ENCODE results near the gene PPP1R27.

PPP1R27 gene

DNA sequence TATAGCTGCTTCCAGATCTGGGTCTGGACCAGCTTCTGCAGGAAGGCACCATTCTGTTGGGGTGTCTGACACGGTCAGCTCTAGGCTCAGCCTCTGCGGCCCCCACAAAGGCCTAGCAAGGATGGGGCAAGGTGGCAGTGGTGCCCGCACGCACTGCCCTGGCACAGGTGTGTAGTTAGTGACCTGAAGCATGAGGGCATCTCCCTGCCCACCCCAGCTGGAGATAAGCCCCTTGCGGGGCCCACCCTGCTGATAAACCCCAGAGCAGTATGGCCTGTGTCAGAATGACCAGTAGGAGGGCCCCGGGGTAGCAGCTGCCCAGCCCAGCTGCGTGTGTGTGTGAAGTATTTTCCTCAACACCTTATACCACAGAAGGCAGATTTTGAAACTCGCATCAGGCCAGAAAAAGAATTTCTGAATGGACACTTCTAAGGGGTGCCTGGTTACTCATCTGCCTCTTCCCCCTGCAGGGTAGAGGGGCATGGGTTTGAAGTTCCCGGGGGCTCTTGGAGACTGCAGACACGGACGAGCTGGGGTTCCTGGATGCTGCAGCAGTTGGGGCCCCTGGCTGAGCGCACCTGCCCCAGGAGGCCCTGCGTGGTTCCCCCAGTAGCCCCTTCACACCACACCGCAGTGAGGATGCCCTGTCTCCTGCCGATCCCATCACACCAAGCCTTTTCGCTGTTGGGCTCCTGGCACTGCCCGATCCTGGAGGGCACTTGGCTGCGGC, 31.8 kb upstream of the PPP1R27 start:
- peaks cover 5% of the 10 kb centered on the region for H3K36me3 Mint-ChIP-seq
- H3K27me3 Mint-ChIP-seq = no peaks in the 10 kb centered on the region
- H3K9me3 Mint-ChIP-seq (ENCODE audit: low read depth) = no peaks in the 10 kb centered on the region
- peak overlapping the region; percentile 13 for H3K4me3 Mint-ChIP-seq
- H3K4me1 Mint-ChIP-seq (ENCODE audit: low read depth) = peaks cover 29% of the 10 kb centered on the region
- H3K27ac Mint-ChIP-seq = peak overlapping the region; percentile 58

DNA sequence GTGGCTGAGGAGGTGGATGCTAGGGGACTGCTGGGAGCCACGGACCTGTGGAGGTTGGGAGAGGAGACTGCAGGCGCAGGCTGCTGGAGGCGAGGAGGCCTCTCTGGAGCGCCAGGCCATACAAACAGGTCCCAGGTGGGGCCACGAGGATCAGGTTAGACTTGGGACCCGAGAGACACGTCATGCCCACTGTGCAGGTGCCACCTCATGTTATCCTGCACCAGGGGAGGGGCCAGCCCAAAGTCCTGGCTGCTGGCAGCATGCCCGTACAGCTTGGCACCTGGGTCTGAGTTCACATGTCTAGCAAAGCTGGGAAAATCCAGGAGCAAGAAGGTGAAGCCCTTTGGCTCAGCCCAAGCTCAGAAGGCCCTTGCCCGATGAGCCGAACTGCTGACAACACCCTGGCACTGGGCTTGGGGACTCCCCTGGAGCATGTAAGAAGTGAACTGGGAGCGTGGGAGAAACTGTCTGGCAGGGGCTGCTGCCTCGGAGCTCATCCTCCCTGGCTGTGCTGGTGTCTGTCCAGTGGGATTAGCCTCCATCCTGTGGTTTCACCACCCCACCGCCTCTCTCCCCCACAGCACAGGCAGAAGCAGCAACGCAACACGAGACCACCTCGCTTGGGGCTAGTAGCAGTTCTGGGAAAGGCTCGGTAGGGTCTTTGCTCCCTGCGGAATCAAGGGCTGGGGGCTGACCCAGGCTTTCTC, 31.0 kb upstream of the PPP1R27 start:
- H3K9me3 Mint-ChIP-seq (ENCODE audit: low read depth) = no peaks in the 10 kb centered on the region
- no peaks in the 10 kb centered on the region for H3K27me3 Mint-ChIP-seq
- no peak overlapping the region for H3K4me3 Mint-ChIP-seq
- H3K4me1 Mint-ChIP-seq (ENCODE audit: low read depth) = peaks cover 29% of the 10 kb centered on the region
- no peak overlapping the region for H3K27ac Mint-ChIP-seq
- H3K36me3 Mint-ChIP-seq = peaks cover 5% of the 10 kb centered on the region

DNA sequence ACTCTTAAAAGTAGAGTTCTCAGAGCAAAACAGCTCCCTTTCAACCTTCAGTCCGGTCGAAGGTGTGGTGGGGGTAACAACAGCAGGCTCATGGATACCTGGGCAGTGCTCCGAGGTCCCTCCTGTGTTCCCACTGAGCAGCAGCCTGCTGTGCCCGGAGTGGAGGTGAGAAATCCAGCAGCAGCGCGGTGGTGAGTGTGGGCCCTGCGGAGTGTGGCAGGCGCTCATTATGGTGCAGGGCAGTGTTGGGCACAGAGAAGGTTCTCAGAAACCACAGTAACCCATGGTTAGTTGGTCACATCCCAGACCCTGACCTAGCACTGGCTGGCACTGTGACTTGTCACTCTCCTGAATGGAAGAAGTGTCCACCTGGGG, 30.5 kb upstream of the PPP1R27 start:
- no peaks in the 10 kb centered on the region for H3K9me3 Mint-ChIP-seq (ENCODE audit: low read depth)
- H3K4me1 Mint-ChIP-seq (ENCODE audit: low read depth) = peaks cover 29% of the 10 kb centered on the region
- no peak overlapping the region for H3K4me3 Mint-ChIP-seq
- peaks cover 5% of the 10 kb centered on the region for H3K36me3 Mint-ChIP-seq
- H3K27me3 Mint-ChIP-seq = no peaks in the 10 kb centered on the region
- no peak overlapping the region for H3K27ac Mint-ChIP-seq

DNA sequence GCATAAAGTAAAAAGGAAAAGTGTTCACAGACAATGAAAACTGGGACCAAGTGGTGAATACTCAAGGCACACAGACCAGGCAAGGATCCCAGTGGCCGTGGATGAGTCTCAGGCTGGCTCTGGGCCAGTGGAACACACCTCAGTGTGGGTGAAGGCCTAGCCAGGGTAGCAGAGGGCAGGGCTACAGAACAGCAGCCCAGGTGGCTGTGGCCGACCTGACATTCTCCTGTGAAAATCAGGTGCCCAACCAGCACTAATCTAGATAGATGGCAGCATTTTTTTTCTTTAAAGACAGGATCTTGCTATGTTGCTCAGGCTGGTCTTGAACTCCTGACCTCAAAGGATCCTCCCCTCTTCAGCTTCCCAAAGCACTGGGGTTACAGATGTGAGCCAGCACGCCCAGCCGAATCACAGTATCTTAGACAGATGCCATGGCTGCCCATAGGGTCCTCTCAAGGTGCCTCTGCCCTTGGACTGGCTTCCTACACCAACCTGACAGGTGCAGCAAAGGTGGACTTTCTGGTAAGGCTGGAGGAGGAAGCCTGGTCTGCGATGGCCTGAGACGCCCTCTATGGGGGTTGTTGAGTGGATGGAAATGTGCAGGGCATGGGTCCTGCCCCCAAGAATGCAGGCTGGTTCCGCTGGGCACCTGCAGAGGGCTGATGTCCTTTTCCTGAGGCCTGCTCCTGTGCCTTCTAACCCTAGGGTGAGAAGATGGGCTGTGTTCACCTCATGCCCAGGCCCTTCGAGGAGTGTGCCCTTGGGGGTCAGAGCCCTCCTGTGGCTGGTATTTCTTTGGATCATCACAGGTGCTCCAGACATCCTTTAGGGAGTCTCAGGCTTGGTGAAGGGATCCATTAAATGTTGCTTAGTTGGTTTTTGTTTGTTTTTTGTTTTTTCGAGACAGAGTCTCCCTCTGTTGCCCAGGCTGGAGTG, 29.3 kb upstream of the PPP1R27 start:
- H3K27me3 Mint-ChIP-seq = no peaks in the 10 kb centered on the region
- peak overlapping the region; percentile 84 for H3K4me3 Mint-ChIP-seq
- H3K4me1 Mint-ChIP-seq (ENCODE audit: low read depth) = peaks cover 30% of the 10 kb centered on the region
- peak overlapping the region; percentile 22 for H3K27ac Mint-ChIP-seq
- peaks cover 9% of the 10 kb centered on the region for H3K36me3 Mint-ChIP-seq
- no peaks in the 10 kb centered on the region for H3K9me3 Mint-ChIP-seq (ENCODE audit: low read depth)

DNA sequence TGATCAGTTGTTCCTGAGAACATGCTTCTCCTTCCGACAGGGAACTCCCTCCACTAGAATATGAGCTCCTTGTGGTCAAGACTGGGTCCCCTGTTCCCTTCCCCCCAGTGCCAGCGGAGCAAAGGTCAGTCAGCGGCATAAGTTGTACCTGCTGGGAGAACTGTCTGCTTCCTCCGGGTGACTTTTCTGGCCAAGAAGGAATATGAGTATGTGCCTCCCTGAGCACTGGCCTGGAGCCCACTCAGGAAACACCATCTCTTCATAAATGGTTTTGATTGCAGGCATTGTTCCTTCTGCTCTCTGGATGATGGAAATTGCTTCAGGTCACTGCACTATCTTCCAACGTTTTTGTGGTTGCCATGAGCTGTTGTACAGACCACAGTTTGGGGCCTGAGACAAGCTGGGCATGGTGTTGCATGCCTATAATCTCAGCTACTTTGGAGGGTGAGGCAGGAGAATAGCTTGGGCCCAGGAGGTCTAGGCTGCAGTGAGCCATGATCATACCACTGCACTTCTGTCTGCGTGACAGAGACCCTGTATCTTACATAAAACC, 28.3 kb upstream of the PPP1R27 start:
- Mint-ChIP-seq H3K4me1 (ENCODE audit: low read depth) (peaks cover 30% of the 10 kb centered on the region), H3K4me3 (peak overlapping the region; percentile 84), H3K36me3 (peaks cover 9% of the 10 kb centered on the region), H3K27me3 (no peaks in the 10 kb centered on the region), H3K9me3 (ENCODE audit: low read depth) (no peaks in the 10 kb centered on the region), H3K27ac (peak overlapping the region; percentile 91)

DNA sequence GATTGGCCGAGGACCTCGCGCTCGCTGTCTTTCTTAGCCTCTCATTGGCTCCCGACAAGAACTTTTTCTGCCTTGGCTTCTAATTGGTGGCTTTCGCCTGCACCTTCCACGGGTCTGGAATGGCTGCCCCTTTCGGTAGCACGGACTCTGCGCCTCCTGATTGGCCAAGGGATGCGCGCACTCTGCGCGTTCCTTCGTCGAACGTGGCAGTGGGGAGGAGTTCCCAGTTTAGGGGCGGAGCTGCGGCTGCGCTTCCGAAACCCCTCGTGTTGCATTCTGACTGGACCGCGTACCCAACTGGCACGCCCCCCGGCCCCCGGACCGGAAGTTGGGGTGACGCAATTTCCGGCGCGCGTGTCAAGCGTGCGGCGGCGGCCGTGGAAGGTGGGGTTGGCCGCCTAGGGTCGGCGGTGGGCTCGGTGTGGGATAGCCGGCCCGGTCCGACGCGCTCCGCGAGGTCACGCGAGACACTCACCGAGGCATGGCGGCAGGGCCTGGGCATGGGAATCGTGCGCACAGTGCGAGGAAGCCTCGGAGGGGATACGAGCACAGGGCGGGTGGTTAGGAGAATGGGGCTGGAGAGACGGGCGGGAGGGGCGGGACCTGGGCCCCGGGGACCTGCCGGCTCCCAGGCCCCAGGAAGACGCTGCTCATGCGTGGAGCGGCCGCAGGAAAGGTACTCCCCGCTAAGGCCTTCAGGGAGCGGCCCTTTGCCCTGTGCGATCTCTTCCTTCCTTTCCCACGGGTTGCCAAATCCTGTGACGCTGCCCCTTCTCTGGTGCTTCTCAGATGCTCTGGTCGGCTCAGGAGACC, 26.1 kb upstream of the PPP1R27 start:
- peak overlapping the region; percentile 96 for H3K4me3 Mint-ChIP-seq
- H3K27me3 Mint-ChIP-seq = no peaks in the 10 kb centered on the region
- H3K36me3 Mint-ChIP-seq = peaks cover 9% of the 10 kb centered on the region
- peak overlapping the region; percentile 94 for H3K27ac Mint-ChIP-seq
- no peaks in the 10 kb centered on the region for H3K9me3 Mint-ChIP-seq (ENCODE audit: low read depth)
- H3K4me1 Mint-ChIP-seq (ENCODE audit: low read depth) = peaks cover 30% of the 10 kb centered on the region

DNA sequence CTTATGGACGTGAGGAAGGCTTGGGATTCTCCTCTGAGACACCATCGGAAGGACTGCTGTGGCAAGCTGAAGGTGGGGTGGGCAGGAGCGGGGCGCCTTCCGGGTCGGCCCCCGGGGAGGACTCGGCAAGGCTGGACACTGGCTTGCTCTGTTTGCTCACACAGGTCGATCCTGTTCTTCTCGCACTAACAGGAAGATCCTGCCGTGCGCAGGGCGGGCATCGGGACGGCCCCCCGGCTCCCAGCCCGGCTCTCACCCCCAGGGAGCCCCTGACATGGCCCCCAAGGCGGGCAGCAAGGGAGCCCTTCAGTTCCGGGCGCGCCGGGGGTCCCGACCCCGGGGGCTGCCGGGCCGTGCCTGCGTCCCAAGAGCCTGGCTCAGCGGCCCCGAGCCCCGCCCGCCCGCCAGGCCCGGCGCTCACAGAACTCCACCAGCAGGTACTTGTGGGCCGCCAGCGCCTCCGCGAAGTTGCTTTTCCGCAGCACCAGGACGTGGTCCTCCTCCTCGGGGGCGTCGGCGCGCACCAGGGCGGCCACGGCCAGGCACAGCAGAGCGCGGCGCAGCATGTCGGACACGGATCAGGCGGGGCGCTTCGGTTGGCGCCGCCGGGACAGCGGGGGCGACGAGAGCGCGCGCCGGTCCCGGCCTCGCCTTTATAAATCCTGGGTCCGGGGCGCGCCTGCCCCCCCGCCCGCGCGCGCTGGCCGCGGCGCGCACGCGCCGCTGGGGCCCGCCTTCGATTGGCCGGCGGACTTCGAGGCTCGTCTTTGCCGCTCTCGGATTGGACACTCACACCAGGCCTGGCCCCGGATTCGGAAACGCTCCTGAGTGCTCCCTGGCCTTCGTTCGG, 25.3 kb upstream of the PPP1R27 start, which contains the start of gene P4HB:
TSS of gene P4HB (minus strand) at position 630 of the 850 bp plus-strand sequence. CDS start at position 566, 64 bp downstream.
- Mint-ChIP-seq H3K9me3 (ENCODE audit: low read depth) (no peaks in the 10 kb centered on the region), H3K4me3 (peak within 1 kb of the TSS; percentile 96), H3K36me3 (peaks cover 9% of the 10 kb centered on the region), H3K4me1 (ENCODE audit: low read depth) (peaks cover 29% of the 10 kb centered on the region), H3K27me3 (no peaks in the 10 kb centered on the region), H3K27ac (peak within 1 kb of the TSS; percentile 94)

DNA sequence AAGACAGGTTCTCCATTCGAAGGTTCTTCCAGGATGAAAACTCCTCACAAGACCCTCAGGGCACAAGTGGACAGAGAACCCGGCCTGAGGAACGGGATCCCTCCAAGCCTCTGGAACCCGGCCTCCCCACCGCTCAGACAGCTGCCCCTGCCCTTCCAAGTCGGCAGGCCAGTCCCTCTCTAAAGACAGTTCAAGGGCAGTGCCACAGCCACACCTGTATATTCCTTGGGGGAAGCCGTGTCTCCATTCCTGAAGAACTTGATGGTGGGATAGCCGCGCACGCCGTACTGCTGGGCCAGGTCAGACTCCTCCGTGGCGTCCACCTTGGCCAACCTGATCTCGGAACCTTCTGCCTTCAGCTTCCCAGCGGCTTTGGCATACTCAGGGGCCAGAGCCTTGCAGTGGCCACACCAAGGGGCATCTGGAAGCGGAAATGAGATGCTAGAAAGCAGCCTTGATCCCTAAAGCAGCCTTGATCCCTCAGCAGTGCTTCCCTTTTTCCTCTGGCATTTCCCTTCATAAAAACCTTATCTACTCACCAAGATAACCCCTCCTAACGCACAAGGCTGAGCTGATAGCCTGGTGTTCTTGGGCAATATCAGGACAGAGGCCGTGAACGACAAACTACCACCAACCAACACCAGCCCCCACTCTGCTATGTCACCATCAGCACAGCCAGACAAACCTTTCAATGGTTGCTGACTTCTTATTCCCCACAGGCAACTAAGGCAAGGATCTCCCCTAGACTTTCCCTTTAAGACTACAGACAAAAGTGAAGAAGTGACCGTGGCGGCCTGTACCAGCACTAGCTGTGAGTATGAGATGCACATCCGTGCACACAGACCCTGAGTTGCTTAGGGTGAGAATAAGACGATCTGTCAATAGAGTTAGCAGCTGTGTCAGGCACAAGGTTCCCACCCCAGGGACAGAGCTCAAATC, 24.4 kb upstream of the PPP1R27 start:
- Mint-ChIP-seq H3K27ac (peak overlapping the region; percentile 86), H3K4me1 (ENCODE audit: low read depth) (peaks cover 29% of the 10 kb centered on the region), H3K36me3 (peaks cover 9% of the 10 kb centered on the region), H3K9me3 (ENCODE audit: low read depth) (no peaks in the 10 kb centered on the region), H3K27me3 (no peaks in the 10 kb centered on the region), H3K4me3 (peak overlapping the region; percentile 95)

DNA sequence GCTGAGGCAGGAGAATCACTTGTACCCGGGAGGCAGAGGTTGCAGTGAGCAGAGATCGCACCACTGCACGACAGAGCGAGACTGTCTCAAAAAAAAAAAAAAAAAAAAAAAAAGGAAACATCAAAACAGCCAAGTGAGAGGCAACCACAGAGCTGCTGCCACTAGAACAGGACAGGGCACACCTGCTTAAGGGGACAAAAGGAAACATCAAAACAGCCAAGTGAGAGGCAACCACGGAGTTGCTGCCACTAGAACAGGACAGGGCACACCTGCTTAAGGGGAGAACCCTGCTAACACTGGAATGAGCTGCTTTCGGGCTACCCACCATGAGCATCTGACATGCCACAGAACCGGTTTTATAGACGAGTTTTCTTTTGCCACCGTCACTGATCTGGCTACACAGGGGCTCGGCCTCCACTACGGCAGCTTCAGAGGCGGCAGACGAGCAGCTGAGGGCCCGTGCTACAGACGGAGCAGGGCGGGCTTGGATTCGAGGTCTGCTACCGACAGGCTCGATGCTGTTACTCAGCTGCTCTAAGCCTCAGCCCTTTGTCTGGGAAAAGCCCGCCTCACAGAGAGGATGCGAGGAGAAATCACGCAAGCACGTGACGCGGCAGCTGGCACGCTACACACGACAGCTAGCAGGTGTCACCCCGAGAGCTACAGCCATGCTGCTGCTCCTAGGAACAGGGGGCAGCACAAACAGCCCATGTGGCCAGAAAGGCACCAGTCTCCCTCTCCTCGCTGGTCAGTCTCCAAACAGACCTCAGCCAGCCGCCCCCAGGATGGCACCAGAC, 23.5 kb upstream of the PPP1R27 start:
- no peaks in the 10 kb centered on the region for H3K27me3 Mint-ChIP-seq
- H3K36me3 Mint-ChIP-seq = peaks cover 8% of the 10 kb centered on the region
- peak overlapping the region; percentile 28 for H3K27ac Mint-ChIP-seq
- peaks cover 26% of the 10 kb centered on the region for H3K4me1 Mint-ChIP-seq (ENCODE audit: low read depth)
- no peaks in the 10 kb centered on the region for H3K9me3 Mint-ChIP-seq (ENCODE audit: low read depth)
- peak overlapping the region; percentile 95 for H3K4me3 Mint-ChIP-seq

DNA sequence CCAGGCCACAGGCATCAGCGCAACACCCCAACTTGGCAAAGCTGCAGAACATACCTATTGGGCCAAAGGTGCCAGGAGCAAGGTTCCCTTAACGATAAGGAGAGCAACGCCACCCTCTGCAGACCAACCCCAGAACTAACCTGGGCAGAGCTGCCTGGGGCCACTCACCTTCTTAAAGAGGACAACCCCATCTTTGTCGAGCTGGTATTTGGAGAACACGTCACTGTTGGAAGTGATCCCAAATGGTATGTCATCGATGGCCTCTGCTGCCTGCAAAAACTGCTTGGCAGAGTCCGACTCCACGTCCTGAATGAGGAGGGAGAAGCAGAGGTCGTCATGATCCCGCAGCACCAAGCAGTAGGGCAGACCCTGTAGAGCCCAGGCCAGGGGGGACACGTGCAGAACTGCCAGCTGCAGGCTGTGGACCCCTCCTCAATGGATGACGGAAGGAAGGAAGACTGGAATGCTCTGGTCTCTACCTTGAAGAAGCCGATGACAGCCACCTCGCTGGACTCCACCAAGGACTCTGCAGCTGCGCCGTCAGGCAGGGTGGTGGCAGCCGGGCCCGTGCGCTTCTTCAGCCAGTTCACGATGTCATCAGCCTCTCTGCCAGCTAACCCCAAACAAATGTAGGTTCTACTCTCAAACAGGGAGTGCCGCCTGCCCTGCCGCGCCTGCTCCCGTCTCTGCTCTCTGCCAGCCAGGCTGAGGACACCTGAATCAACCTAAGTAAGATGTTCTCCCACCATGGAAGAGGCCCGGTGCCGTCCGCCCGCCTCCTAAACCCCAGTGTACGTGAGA, 20.3 kb upstream of the PPP1R27 start:
- no peak overlapping the region for H3K4me3 Mint-ChIP-seq

DNA sequence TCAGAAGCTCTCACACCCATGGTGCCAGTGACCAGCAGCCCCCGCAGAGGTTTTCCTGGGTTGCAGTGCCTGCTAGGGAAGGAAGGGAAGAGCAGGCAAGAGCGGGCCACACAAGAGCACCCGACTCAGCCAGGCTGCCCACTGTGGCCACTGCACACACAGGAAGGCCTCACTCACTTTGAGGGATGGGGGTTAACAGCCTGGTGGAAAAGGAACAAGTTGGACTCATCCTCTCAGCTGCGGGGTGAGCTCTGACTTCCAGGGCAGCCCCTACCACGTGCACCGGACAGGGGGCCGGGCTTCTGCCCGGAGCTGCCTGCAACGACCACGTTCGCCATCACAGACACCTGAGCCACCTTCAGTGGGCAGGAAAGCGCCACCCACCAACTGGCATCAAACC, 17.4 kb upstream of the PPP1R27 start:
- H3K27ac Mint-ChIP-seq = no peak overlapping the region

More for the DNA sequence above, 20.3 kb upstream of the PPP1R27 start:
- Mint-ChIP-seq H3K36me3 (peaks cover 4% of the 10 kb centered on the region), H3K27ac (no peak overlapping the region), H3K4me1 (ENCODE audit: low read depth) (peaks cover 18% of the 10 kb centered on the region), H3K27me3 (no peaks in the 10 kb centered on the region), H3K9me3 (ENCODE audit: low read depth) (no peaks in the 10 kb centered on the region)

More for the DNA sequence above, 17.4 kb upstream of the PPP1R27 start:
- peaks cover 4% of the 10 kb centered on the region for H3K4me1 Mint-ChIP-seq (ENCODE audit: low read depth)
- no peaks in the 10 kb centered on the region for H3K27me3 Mint-ChIP-seq
- no peaks in the 10 kb centered on the region for H3K36me3 Mint-ChIP-seq
- H3K9me3 Mint-ChIP-seq (ENCODE audit: low read depth) = no peaks in the 10 kb centered on the region
- no peak overlapping the region for H3K4me3 Mint-ChIP-seq
